GM21619 (cell line): ENCODE results near the gene FAU.

Source experiments
- ATAC-seq: cut with Tn5 transposase; IDR thresholded peaks from one replicate; pipeline ENCODE4 v1.9.1; 2021; ENCODE audit not compliant: unreplicated experiment

Gene FAU

GRCh38 chr11:65109231-65110198 lies 12.4 kb downstream of the FAU start:
- no peak for ATAC-seq

- no peak for ATAC-seq
Observed at GRCh38 chr11:65108469-65109123, 13.3 kb downstream of the FAU start.

GRCh38 chr11:65107751-65108468 lies 14.0 kb downstream of the FAU start:
- no peak for ATAC-seq

- ATAC-seq = no peak
Observed at GRCh38 chr11:65107078-65107477, 14.9 kb downstream of the FAU start.

DNA sequence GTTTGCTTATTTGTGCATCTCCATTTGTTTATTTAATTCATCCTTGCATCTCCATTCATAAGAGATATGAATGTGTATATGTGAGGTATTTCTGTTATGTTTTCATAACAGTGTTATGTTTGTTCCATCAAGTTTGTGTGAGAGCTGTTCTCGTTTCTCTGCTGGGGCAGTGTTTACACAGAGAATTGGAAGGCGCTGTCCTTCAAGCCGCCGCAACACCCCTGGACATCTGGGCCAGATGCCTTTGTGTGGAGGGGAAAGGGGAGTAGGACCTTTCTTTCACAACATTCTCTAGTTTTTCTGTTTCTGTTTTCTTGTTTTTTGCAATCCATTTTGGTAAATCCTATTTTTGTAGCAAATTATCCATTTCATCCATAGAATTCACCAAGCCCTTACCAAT lies 17.3 kb downstream of the FAU start:
- no peak for ATAC-seq

DNA sequence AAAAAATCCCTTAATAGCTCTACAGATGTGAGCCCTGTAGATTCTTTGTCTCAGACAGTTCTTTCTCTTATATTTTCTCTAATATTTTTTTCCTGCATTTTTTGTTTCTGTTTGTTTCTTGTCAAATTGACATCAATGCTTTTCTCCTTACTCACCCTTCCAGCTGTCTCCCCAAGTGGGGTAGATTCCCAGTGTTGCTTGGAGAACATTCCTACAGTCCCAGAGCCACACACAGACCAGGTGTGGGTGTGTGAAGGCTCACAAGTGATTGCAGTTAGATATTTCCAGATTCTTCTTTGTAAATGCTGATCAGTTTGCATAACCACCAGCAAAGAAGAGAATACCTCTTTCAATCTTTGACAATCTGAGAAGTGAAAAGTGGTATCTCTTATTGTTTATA lies 18.5 kb downstream of the FAU start:
- ATAC-seq = no peak

GRCh38 chr11:65102142-65103095 lies 19.5 kb downstream of the FAU start:
- no peak for ATAC-seq

- ATAC-seq = no peak
Observed at GRCh38 chr11:65100674-65101350, 21.1 kb downstream of the FAU start.

DNA sequence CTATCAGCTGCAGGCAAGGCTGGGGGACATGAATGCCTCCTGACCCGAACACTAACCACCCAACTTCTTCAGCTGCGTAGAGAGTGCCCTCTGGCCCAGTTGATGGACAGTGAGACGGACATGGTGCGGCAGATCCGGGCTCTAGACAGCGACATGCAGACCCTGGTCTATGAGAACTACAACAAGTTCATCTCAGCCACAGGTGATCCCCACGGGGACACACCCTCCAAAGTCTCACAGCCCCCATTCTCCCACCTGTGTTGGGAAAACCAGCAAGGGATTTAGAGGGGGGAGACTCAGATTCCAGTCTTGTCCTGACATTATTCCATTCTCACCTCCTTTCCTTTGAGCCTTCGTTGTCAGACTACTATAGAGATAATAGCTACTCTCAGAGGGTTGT lies 25.0 kb downstream of the FAU start:
- ATAC-seq = no peak

GRCh38 chr11:65095974-65096806 lies 25.7 kb downstream of the FAU start, which contains the start of gene VPS51:
VPS51 (plus strand) TSS chr11:65096214; CDS start chr11:65096251, 37 bp downstream.
- ATAC-seq = peak; percentile 84

GRCh38 chr11:65095427-65095826 lies 26.5 kb downstream of the FAU start:
- ATAC-seq = no peak

DNA sequence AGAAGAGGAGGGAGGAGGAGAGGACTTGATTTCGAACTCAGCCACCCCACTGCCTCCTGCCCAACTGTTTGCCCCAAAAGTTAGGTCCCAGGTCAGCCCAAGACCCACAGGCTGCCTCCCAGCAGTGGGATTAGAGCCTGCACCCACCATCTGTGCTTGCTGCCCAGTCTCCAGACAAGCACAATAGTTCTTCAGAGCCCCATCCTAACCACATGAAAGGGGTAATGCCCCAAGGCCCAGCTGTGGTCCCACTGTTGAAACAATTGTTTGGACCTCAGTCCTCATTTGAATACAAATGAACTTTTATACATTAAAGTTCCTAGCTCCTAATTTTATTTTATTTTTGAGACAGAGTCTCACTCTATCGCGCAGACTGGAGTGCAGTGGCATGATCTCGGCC lies 31.3 kb downstream of the FAU start:
- ATAC-seq = no peak

- no peak for ATAC-seq
Observed at GRCh38 chr11:65089621-65090020, 32.3 kb downstream of the FAU start.

GRCh38 chr11:65087827-65088226 lies 34.1 kb downstream of the FAU start:
- ATAC-seq = no peak

GRCh38 chr11:65087216-65087615 lies 34.7 kb downstream of the FAU start:
- ATAC-seq = no peak

GRCh38 chr11:65086809-65087208 lies 35.1 kb downstream of the FAU start:
- ATAC-seq = no peak

- ATAC-seq = no peak
Observed at GRCh38 chr11:65085446-65085845, 36.5 kb downstream of the FAU start.

DNA sequence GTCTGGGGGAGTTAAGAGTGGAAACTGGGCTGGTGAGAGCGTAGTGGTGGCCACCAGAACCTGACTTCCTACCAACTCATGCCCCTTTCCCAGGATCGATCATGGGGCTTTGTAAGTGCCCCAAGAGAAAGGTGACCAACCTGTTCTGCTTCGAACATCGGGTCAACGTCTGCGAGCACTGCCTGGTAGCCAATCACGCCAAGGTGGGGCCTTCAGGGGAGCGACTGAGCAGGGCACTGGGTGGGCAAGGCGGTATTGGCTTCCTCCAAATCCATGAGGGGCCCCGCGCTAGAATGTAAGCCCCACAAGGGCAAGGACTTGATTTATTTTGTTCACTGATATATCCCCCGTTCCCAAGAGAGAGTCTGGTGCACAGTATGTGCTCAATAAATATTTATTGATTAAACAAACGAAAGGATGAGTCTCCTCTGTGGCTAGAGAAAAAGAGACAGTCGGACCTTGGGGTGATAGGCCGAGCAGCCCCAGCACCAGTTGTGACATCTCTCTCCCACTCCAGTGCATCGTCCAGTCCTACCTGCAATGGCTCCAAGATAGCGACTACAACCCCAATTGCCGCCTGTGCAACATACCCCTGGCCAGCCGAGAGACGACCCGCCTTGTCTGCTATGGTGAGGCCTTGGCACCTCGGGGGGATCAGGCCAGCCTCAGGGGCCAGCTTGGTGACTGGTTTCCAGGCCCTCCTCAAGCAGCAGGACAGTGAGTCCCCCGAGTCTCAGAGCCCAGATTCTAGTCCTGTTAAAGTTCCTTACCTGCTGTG lies 37.1 kb downstream of the FAU start:
- ATAC-seq = no peak
